DMS153 treated with DMSO at 0.1 percent for 48 hours (cell line): ENCODE results near the gene ASPG.

Source experiments
- DNase-seq: peaks from one replicate; lab custom pipeline; 2025; ENCODE audit not compliant: unreplicated experiment; lab: John Stamatoyannopoulos, UW

ASPG gene

GRCh38 chr14:104116288-104116755 is 30.8 kb downstream of the ASPG start:
- DNase-seq, result no peak

- DNase-seq, result no peak
These were observed 31.3 kb downstream of the ASPG start for GRCh38 chr14:104116756-104117340.

- no peak for DNase-seq
These were observed 32.0 kb downstream of the ASPG start for GRCh38 chr14:104117341-104118005.

- no peak for DNase-seq
These were observed 32.7 kb downstream of the ASPG start for GRCh38 chr14:104118006-104118844.

- no peak for DNase-seq
These were observed 33.6 kb downstream of the ASPG start for GRCh38 chr14:104119119-104119487.

- no peak for DNase-seq
These were observed 34.2 kb downstream of the ASPG start for GRCh38 chr14:104119488-104120251.

GRCh38 chr14:104120281-104120741 is 34.8 kb downstream of the ASPG start:
- DNase-seq, result no peak

- no peak for DNase-seq
These were observed 35.6 kb downstream of the ASPG start for GRCh38 chr14:104121142-104121541.

GRCh38 chr14:104123879-104124278 is 38.4 kb downstream of the ASPG start:
- DNase-seq, result no peak

- no peak for DNase-seq
These were observed 39.5 kb downstream of the ASPG start for GRCh38 chr14:104125011-104125410.

- DNase-seq, result no peak
These were observed 41.3 kb downstream of the ASPG start for GRCh38 chr14:104126753-104127152.

GRCh38 chr14:104128981-104129380 is 43.5 kb downstream of the ASPG start:
- DNase-seq, result no peak

GRCh38 chr14:104129556-104129955 is 44.1 kb downstream of the ASPG start:
- no peak for DNase-seq

GRCh38 chr14:104130974-104131651 is 45.6 kb downstream of the ASPG start:
- DNase-seq, result no peak

GRCh38 chr14:104131968-104132732 is 46.6 kb downstream of the ASPG start:
- no peak for DNase-seq

GRCh38 chr14:104132981-104133380 is 47.5 kb downstream of the ASPG start:
- DNase-seq, result no peak

GRCh38 chr14:104133496-104133895 is 48.0 kb downstream of the ASPG start:
- DNase-seq, result no peak

GRCh38 chr14:104134061-104134965 is 48.8 kb downstream of the ASPG start:
- no peak for DNase-seq
